Testis (tissue), 2 donors: ENCODE measurements around the gene RNU1-3.
"Not testable (repeated sequence)": the region's sequence is repeated elsewhere in the genome, so short reads cannot be mapped to it uniquely, and the experiment has no call there.

Experiments used
- CTCF ChIP-seq, 3 experiments: fragments of 450-650 bp in 2 of 3; fragments of 200-600 bp in 1 of 3; sonication (generic) in 1 of 3; IDR thresholded peaks; one replicate each; pipeline ENCODE4 v1.5.1; 2016 to 2019; ENCODE audit warnings: antibody characterized with exemption in 3 of 3, mild to moderate bottlenecking in 2 of 3, moderate library complexity in 1 of 3
- POLR2A ChIP-seq: fragments of 450-650 bp; IDR thresholded peaks from one replicate; pipeline ENCODE4 v1.6.1; 2017; ENCODE audit warnings: antibody characterized with exemption, mild to moderate bottlenecking, moderate library complexity

GRCh38 chr1:16632044-16632850 is 34.5 kb downstream of the RNU1-3 start:
- TF ChIP-seq CTCF (IDR thresholded peaks at IDR 0.05); POLR2A: not testable (repeated sequence)
